Measurements from ENCODE around the gene S100B.

GRCh38 chr21:46636181-46636512 is 31.3 kb upstream of the S100B start:
- TF ChIP-seq POLR2A (IDR thresholded peaks at IDR 0.05) = no peak
- no peak for TF ChIP-seq CTCF (IDR thresholded peaks at IDR 0.05)
